Measurements from ENCODE around the gene HOXA11. TPM values are rescaled to one million over a fixed set of nuclear protein-coding genes. Genes with fewer than 3 reads are reported as not detected.
A peak's percentile ranks its signal among the peaks of the same experiment; 100 is the strongest.

HOXA11 gene
- polyA plus RNA-seq, 1 experiment, result 34.0 TPM

GRCh38 chr7:27188386-27189294 lies 3.6 kb upstream of the HOXA11 start:
- Histone ChIP-seq H3K27me3 (ENCODE audit: control insufficient read depth, insufficient read depth, low read length) (no peaks in the 10 kb centered on the region), H3K4me3 (ENCODE audit: low read depth, low read length) (peak overlapping the region; percentile 60), H3K36me3 (ENCODE audit: control insufficient read depth, insufficient read depth, low read length) (peaks cover 2% of the 10 kb centered on the region)
- POLR2A ChIA-PET, result interaction anchor here (1.7 kb wide), 1 partner anchor 10 kb away, joined by 5 read pairs; no protein-coding TSS in a partner anchor
- TF ChIP-seq CTCF (IDR thresholded peaks at IDR 0.05; ENCODE audit: insufficient read depth, low read depth, low read length), result no peak
- no peak for DNase-seq (ENCODE audit: low read depth)
- CTCF ChIA-PET, result interaction anchor here (1.6 to 12.5 kb wide), 4 partner anchors 10 to 28 kb away, joined by 3 to 187 read pairs (median 6); partner anchors contain the start of genes HOXA10 and HOXA9

DNA sequence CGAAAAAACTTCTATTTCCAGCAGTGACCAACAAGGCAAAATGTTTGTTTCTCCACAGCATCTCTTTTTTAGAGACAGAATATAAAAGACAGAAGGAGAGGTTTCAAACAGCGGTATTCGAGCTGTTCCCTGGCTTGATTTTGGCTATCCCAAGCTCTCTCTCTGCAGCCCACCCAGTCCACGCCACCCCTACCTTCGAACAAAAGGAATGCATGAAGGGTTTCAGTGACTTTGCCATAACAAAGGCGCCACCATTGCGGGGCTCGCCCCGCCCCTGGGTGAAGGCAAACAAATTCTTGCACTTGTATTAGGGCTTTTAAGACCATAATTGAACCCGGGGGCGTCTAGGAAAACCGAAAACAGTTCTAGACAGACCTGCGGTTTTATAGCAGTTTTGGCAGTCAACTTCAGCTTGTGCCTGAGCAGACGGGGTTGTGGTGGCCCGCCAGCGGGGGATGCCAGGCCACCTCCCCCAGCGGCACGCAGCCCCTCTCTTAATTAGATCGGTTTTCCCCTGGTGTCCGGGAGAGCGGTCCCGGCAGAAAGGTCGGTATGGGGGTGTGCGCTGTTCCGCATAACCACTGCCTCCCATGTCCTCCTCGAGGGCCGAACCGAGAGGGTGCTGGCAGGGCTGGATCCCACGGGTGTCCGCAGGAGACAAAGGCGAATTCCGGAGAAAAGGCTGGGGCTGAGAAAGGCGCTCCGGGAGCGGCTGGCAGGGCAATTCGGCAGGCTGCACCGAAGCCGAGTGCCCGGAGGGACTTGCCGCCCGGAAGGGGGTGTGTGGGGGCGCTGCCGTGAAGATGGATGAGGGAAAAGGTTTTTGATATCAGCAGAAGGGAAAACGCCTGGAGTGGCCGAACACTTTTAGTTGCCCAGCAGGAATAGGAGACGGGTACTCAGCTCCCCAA lies 2.7 kb upstream of the HOXA11 start:
- Histone ChIP-seq H3K27me3 (ENCODE audit: control insufficient read depth, insufficient read depth, low read length) (no peaks in the 10 kb centered on the region), H3K36me3 (ENCODE audit: control insufficient read depth, insufficient read depth, low read length) (peaks cover 4% of the 10 kb centered on the region), H3K4me3 (ENCODE audit: low read depth, low read length) (peak overlapping the region; percentile 60)
- DNase-seq (ENCODE audit: low read depth), result no peak
- TF ChIP-seq CTCF (IDR thresholded peaks at IDR 0.05; ENCODE audit: insufficient read depth, low read depth, low read length), result no peak
- ChIA-PET POLR2A (interaction anchor here (0.6 to 1.7 kb wide), 5 partner anchors 9 to 578 kb away, joined by 5 to 11 read pairs (median 8); no protein-coding TSS in a partner anchor), CTCF (interaction anchor here (1.2 to 12.5 kb wide), 6 partner anchors 8 to 883 kb away, joined by 3 to 187 read pairs (median 8); partner anchors contain the start of genes HOXA10 and HOXA9)

DNA sequence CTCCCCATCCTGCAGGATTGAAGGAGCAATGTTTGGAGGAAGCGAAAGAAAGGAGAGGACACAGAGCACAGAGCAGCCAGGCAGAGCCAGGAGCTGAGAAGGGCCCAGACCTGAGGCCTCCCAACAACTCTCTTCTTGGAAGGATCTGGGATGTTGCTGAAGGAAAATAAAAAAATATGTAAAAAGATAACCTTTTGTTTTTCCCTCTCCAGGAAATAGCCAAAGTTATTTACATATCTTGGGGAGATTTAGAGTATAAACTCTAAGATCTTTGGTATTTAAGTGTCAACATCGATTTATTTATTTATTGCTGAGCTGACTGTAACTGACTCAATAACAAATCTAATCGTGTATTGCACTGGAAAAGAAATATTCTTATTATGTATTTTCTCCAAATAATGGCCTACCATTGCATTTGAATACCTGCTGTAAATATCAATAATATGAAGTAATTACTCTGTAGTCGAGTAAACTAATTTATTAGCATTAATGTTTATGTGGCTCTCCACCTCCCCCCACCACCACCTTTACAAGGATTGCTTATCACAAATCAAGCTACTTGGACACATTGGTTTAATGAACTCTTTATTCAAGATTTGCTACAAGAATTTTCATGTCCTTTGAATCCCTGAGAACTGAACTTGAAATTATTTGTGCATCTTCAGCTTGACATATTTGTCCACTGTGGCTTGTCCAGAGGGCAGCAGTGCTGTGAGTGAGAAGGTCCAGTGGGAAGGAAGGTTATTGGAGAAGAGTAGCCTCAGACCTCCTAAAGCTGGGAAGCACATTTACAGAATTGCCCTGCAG lies 1.8 kb upstream of the HOXA11 start:
- Histone ChIP-seq H3K36me3 (ENCODE audit: control insufficient read depth, insufficient read depth, low read length) (peaks cover 6% of the 10 kb centered on the region), H3K4me3 (ENCODE audit: low read depth, low read length) (peak overlapping the region; percentile 88), H3K27me3 (ENCODE audit: control insufficient read depth, insufficient read depth, low read length) (no peaks in the 10 kb centered on the region)
- no peak for TF ChIP-seq CTCF (IDR thresholded peaks at IDR 0.05; ENCODE audit: insufficient read depth, low read depth, low read length)
- peak; percentile 51 for DNase-seq (ENCODE audit: low read depth)
- POLR2A ChIA-PET, result interaction anchor here (0.6 to 1.7 kb wide), 6 partner anchors 8 to 579 kb away, joined by 3 to 11 read pairs (median 7); no protein-coding TSS in a partner anchor
- CTCF ChIA-PET, result interaction anchor here (1.1 to 12.5 kb wide), 7 partner anchors 9 to 884 kb away, joined by 3 to 187 read pairs (median 6); partner anchors contain the start of genes HOXA10 and HOXA9

GRCh38 chr7:27185854-27186667 lies 1.0 kb upstream of the HOXA11 start:
- no peak for DNase-seq (ENCODE audit: low read depth)
- Histone ChIP-seq H3K36me3 (ENCODE audit: control insufficient read depth, insufficient read depth, low read length) (peaks cover 6% of the 10 kb centered on the region), H3K4me3 (ENCODE audit: low read depth, low read length) (peak overlapping the region; percentile 88), H3K27me3 (ENCODE audit: control insufficient read depth, insufficient read depth, low read length) (no peaks in the 10 kb centered on the region)
- ChIA-PET POLR2A (interaction anchor here (0.9 to 1.4 kb wide), 4 partner anchors 9 to 492 kb away, joined by 3 to 11 read pairs (median 8); no protein-coding TSS in a partner anchor), CTCF (interaction anchor here (0.6 to 12.5 kb wide), 6 partner anchors 10 to 999 kb away, joined by 3 to 187 read pairs (median 8); partner anchors contain the start of genes HOXA10 and HOXA9)
- TF ChIP-seq CTCF (IDR thresholded peaks at IDR 0.05; ENCODE audit: insufficient read depth, low read depth, low read length), result no peak
